Esophagus (tissue), 2 donors: ENCODE measurements around the gene CDX1. TPM values are rescaled to one million over a fixed set of nuclear protein-coding genes. Genes with fewer than 3 reads are reported as not detected.

ENCODE experiments used
- H3K27ac ChIP-seq, 2 donors: one replicate each; pipeline ENCODE4 v1.5.1; 2013; ENCODE audit warnings: low read depth in 2 of 2, mild to moderate bottlenecking in 2 of 2, inconsistent platforms in 1 of 2, low read length in 1 of 2, moderate library complexity in 1 of 2
- H3K27me3 ChIP-seq, 2 donors: one replicate each; pipeline ENCODE4 v1.6.1; 2013; ENCODE audit warnings: low read length in 2 of 2, control low read depth in 1 of 2, mild to moderate bottlenecking in 1 of 2; ENCODE audit not compliant: insufficient read depth in 2 of 2, control insufficient read depth in 1 of 2
- H3K36me3 ChIP-seq, 2 donors: one replicate each; pipeline ENCODE4 v1.6.1; 2013; ENCODE audit warnings: low read length in 1 of 2; ENCODE audit not compliant: control insufficient read depth in 2 of 2, insufficient read depth in 2 of 2
- H3K4me1 ChIP-seq, 2 donors: one replicate each; pipeline ENCODE4 v1.6.1; 2013; ENCODE audit warnings: low read length in 1 of 2; ENCODE audit not compliant: control insufficient read depth in 2 of 2, insufficient read depth in 2 of 2
- H3K4me3 ChIP-seq, 2 donors: one replicate each; pipeline ENCODE4 v1.5.1; 2013; ENCODE audit warnings: low read length in 2 of 2, mild to moderate bottlenecking in 2 of 2, low read depth in 1 of 2, moderate library complexity in 1 of 2
- H3K9me3 ChIP-seq, 2 donors: one replicate each; pipeline ENCODE4 v1.6.1; 2013; ENCODE audit warnings: mild to moderate bottlenecking in 2 of 2, low read depth in 1 of 2, low read length in 1 of 2, moderate library complexity in 1 of 2; ENCODE audit not compliant: control insufficient read depth in 2 of 2, insufficient read depth in 1 of 2
- WGBS, 2 donors: extraction: QIAGEN DNeasy Blood & Tissue Kit; methylation state at CpG; one replicate each; pipeline ENCODE4 v1.1.7; 2013; 5-methylcytosine and 5-hydroxymethylcytosine counted together
- polyA plus RNA-seq, 2 donors: library from polyadenylated mRNA; stranded (reverse); fragments of 200-250 nt; gene quantifications; one replicate each; pipeline ENCODE4 v1.2.3, GENCODE V29; 2013
- donor health status: healthy with polysubstance abuse.
- donor health status: Bipolar disorder and iron deficiency.

The CDX1 gene
- polyA plus RNA-seq, 2 donors = 0.08 TPM; not detected in 1

DNA sequence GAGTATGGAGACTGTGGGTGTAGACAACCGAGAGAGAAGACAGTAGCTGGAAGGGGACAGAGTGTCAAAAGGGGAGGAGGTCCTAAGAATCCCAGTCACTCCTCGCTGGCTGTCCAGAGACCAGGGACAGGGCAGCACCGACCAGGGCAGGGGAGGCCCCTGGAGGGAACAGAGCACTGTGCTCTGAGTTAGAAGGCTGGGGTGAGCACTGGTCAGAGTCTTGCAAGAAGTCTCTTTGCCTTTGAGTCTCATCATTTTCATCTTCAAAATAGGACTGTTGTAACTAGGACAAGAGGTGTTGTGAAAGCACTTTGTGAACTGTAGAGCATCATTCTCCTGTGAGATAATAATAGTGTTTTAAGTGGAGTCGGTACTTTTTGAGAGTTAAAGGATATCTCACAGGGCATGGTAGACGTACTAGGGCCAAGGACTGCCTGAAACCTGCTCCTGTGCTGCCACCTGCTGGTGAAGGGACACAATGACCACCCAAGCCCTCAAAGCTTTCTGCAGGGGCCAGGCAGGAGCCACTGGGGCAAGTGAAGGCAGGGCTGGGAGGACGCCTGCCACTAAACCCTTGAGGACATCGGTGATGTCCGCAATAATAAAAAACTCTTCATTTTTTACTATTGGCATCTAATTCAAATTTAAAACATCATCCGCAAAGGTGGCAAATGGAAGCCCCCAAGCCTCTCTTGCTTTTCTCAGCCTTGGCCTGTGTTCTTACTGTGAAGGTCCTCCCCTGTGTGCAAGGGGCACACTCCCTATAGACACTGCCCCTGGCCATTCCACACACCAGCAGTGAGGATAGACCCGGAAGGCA is 51.5 kb downstream of the CDX1 start:
- H3K4me1 ChIP-seq = no peaks in the 10 kb centered on the region
- no peaks in the 10 kb centered on the region for H3K36me3 ChIP-seq
- no peak overlapping the region for H3K27ac ChIP-seq
- 27 to 33% methylated on average over 10 of the region's 10 CpGs for whole genome bisulfite sequencing, 2 donors
- H3K27me3 ChIP-seq = no peaks in the 10 kb centered on the region
- H3K9me3 ChIP-seq = no peaks in the 10 kb centered on the region
- H3K4me3 ChIP-seq = no peak overlapping the region

DNA sequence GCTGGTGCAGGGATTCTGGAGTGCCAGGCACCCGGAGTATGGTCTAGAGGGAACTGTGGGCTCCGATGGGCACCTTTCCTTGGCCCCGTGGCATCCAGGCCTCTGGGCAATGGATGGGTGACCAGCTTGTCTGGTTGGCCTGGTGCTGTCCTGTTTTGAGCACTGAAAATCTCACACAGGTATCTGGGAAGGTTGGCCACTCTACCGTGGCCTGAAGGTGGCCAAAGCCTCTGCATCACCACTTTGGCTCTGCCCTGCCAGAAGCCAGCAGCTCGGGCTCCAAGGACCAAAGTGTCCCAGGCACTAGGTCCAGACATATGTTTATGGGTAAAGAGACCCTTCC is 52.1 kb downstream of the CDX1 start:
- Histone ChIP-seq H3K27me3 (no peaks in the 10 kb centered on the region), H3K9me3 (no peaks in the 10 kb centered on the region), H3K27ac (no peak overlapping the region), H3K4me1 (no peaks in the 10 kb centered on the region), H3K36me3 (no peaks in the 10 kb centered on the region), H3K4me3 (no peak overlapping the region)
- WGBS, 2 donors = 70 to 78% methylated on average over 5 of the region's 5 CpGs

DNA sequence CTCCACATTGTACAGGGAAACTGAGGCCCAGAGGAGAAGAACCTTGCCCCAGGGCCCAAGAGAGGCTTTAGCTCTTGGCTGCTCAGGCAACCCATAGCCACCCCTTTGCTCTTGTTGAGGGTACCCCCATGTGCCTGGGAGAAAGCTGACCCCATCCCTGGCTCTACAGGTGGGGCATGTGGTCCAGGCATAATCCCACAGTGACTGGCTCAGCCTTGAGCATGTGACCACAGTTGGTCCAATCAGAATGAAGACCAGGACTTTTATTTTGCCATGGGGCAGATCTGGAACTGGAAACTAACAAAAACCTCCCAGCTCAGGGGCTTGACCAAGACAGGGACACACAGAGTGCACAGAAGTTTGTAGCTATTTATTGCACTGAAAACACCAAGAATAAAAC is 52.6 kb downstream of the CDX1 start:
- no peaks in the 10 kb centered on the region for H3K27me3 ChIP-seq
- H3K27ac ChIP-seq = no peak overlapping the region
- no peaks in the 10 kb centered on the region for H3K4me1 ChIP-seq
- no peaks in the 10 kb centered on the region for H3K9me3 ChIP-seq
- H3K4me3 ChIP-seq = no peak overlapping the region
- no peaks in the 10 kb centered on the region for H3K36me3 ChIP-seq

DNA sequence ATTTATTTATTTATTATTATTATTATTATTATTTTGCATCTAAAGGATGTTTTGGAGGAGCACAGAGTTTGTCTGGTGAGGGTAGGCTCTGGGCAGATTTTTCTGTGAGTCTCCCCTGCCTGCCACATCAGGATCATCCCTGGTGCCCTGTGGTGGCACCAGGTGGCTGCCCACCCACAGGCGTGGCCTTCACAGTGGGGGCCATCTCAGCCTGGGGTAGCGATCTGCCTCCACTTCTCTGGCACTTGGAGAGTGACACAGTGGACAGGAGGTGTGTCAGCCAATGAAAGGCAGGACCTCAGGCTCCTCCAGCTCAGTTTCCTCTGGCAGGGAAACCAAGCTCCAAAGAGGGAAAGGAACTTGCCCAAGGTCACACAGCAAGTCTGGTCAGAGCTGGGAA is 53.3 kb downstream of the CDX1 start:
- no peaks in the 10 kb centered on the region for H3K27me3 ChIP-seq
- no peak overlapping the region for H3K27ac ChIP-seq
- no peaks in the 10 kb centered on the region for H3K4me1 ChIP-seq
- 84 to 87% methylated on average over 2 of the region's 2 CpGs for WGBS, 2 donors
- no peaks in the 10 kb centered on the region for H3K9me3 ChIP-seq
- H3K36me3 ChIP-seq = no peaks in the 10 kb centered on the region
- no peak overlapping the region for H3K4me3 ChIP-seq

DNA sequence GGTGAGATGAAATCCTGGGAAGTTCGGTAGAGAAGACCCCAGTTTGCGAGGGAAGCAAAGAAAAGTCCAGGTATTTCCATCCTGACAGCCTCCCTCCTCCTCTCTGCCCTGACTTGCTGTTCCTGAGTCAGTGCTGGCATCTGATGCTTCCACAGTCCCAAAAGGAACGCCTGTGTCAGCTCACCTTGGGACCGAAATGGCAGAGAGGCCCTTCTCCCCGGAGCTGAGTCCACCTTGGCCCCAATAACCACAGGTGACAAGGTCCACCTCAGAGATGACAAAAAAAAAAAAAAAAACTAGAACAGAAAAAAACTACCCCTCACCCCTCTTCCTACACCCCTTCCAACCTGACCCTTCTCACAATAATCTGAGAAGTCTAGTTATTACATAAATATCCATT is 54.9 kb downstream of the CDX1 start:
- WGBS, 2 donors = 76 to 84% methylated on average over 5 of the region's 5 CpGs
- Histone ChIP-seq H3K4me1 (no peaks in the 10 kb centered on the region), H3K4me3 (no peak overlapping the region), H3K27ac (no peak overlapping the region), H3K36me3 (no peaks in the 10 kb centered on the region), H3K9me3 (no peaks in the 10 kb centered on the region), H3K27me3 (no peaks in the 10 kb centered on the region)

DNA sequence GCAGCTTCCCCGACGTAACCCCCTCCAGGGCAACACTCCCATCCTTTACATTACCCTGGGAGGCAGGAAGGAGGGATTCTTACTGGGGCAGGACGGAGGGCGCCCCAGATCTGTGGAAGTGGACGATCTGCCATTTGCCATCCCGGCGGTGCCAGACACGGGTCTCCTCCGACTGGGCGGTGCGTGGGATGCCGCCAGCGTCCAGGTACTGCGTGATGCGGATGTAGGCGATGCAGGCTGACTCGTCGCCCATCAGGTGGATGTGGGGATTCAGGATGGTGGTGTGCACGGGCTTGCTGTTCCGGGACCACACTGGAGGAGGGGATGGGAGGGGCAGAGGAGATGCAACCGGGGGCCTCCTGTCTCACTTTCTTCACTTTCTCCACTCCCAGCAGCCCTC is 56.3 kb downstream of the CDX1 start:
- no peak overlapping the region for H3K4me3 ChIP-seq
- WGBS, 2 donors = 86 to 90% methylated on average over 21 of the region's 21 CpGs
- H3K9me3 ChIP-seq = peaks cover 0 to 1% of the 10 kb centered on the region in 2 donors
- H3K4me1 ChIP-seq = peaks cover 0 to 4% of the 10 kb centered on the region in 2 donors
- no peaks in the 10 kb centered on the region for H3K36me3 ChIP-seq
- H3K27me3 ChIP-seq = no peaks in the 10 kb centered on the region
- no peak overlapping the region for H3K27ac ChIP-seq

DNA sequence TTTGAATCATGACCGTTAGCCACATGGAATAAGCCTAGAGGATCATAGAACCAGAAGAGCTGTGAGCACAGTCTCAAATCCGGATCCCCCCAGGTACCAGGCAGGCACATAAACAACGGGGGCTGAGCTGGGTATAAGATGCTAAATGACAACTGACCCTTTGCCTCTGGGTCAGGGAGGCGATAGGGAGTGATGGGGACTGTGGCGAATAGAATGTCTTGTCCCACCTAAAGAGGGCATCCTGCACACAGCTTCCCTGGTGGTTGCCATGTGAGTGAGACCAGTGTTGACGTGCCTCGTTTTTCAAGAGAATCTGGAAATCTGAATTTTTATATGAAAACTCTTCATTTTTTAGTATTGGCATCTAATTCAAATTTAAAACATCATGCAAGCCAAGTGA is 56.9 kb downstream of the CDX1 start:
- peaks cover 0 to 2% of the 10 kb centered on the region in 2 donors for H3K9me3 ChIP-seq
- H3K27ac ChIP-seq = no peak overlapping the region
- H3K36me3 ChIP-seq = no peaks in the 10 kb centered on the region
- H3K4me1 ChIP-seq = peaks cover 0 to 4% of the 10 kb centered on the region in 2 donors
- 89 to 93% methylated on average over 7 of the region's 7 CpGs for WGBS, 2 donors
- no peaks in the 10 kb centered on the region for H3K27me3 ChIP-seq
- H3K4me3 ChIP-seq = no peak overlapping the region

DNA sequence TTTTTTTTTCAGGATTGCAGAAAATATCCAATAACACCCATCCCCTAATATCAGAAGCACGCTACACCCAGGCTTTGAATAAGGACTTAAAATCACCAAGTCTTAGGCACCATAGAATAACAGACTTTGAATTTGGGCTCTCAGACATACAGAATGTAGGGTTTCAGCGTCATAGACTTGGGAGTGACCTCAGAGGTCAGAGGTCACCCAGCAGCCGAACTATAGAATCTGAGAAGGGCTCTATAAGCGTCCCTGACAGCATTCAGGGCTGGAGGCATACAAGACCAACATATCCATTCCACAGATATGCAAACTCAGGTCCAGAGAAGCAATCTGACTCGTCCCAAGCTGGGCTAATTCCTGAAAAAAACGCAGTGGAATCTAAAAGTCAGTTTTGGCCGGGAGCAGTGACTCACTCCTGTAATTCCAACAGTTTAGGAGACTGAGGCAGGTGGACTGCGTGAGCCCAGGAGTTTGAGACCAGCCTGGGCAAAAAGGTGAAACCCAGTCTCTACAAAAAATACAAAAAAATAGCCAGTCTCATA is 58.0 kb downstream of the CDX1 start:
- Histone ChIP-seq H3K36me3 (no peaks in the 10 kb centered on the region), H3K4me3 (no peak overlapping the region), H3K4me1 (peaks cover 0 to 4% of the 10 kb centered on the region in 2 donors), H3K27me3 (no peaks in the 10 kb centered on the region), H3K27ac (no peak overlapping the region), H3K9me3 (peaks cover 0 to 2% of the 10 kb centered on the region in 2 donors)
- WGBS, 2 donors = 69 to 73% methylated on average over 8 of the region's 8 CpGs

DNA sequence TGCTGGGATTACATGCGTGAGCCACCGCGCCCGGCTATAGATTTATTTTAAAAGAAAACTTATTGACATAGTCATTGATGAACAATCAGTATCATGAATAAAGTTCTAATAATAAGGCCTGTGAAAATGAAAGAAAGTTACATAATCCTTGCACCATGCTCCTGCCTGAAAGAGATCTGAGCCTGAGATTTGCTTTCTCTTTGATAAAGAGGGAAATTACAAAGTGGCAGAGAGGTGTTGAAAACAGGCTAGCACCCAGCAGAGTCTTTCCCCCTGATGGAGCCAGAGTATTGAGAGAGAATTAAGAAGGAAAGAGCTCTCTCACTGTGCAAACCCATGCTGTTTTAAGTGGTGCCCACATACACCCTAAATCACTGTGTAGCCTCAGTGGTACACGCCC is 60.5 kb downstream of the CDX1 start:
- Histone ChIP-seq H3K27ac (no peak overlapping the region), H3K4me3 (no peak overlapping the region), H3K36me3 (no peaks in the 10 kb centered on the region), H3K4me1 (peaks cover 0 to 4% of the 10 kb centered on the region in 2 donors), H3K27me3 (no peaks in the 10 kb centered on the region), H3K9me3 (peaks cover 0 to 2% of the 10 kb centered on the region in 2 donors)
- WGBS, 2 donors = 83 to 88% methylated on average over 5 of the region's 5 CpGs
